Heart left ventricle (tissue), 16 donors: Measurements from ENCODE around the gene IFT122. TPM values are rescaled to one million over a fixed set of nuclear protein-coding genes. Genes with fewer than 3 reads are reported as not detected.

Experiments
- ATAC-seq, 4 donors: fragments of 200-7000 bp; cut with Tn5 transposase; one replicate each; pipeline ENCODE4 v1.9.1; 2020 to 2022; ENCODE audit warnings: moderate library complexity in 4 of 4, mild to moderate bottlenecking in 3 of 4, moderate number of reproducible peaks in 1 of 4
- DNase-seq, 5 donors: peaks; one replicate each; pipeline ENCODE4 v3.0.0-alpha.2; 2020
- H3K27ac ChIP-seq, 12 donors: fragments of 200-600 bp; sonication (generic) in 4 of 12; one replicate each; pipeline versions ENCODE4 v1.5.0 to v1.8.0; 2016 to 2022; ENCODE audit warnings: mild to moderate bottlenecking in 2 of 12
- H3K27me3 ChIP-seq, 9 donors: fragments of 200-600 bp; sonication (generic) in 2 of 9; one replicate each; pipeline versions ENCODE4 v1.5.1 to v1.8.0; 2016 to 2022; ENCODE audit warnings: mild to moderate bottlenecking in 3 of 9
- H3K36me3 ChIP-seq, 9 donors: fragments of 200-600 bp; sonication (generic) in 2 of 9; one replicate each; pipeline versions ENCODE4 v1.5.0 to v1.8.0; 2018 to 2022; ENCODE audit warnings: mild to moderate bottlenecking in 2 of 9
- H3K4me1 ChIP-seq, 12 donors: fragments of 200-600 bp; sonication (generic) in 4 of 12; one replicate each; pipeline versions ENCODE4 v1.5.0 to v1.8.0; 2016 to 2022; ENCODE audit warnings: mild to moderate bottlenecking in 3 of 12
- H3K4me3 ChIP-seq, 12 donors: fragments of 200-600 bp; sonication (generic) in 4 of 12; one replicate each; pipeline versions ENCODE4 v1.5.0 to v1.8.0; 2017 to 2022; ENCODE audit warnings: mild to moderate bottlenecking in 9 of 12, moderate library complexity in 4 of 12
- H3K9me3 ChIP-seq, 12 donors: fragments of 200-600 bp; sonication (generic) in 4 of 12; one replicate each; pipeline versions ENCODE4 v1.5.0 to v1.8.0; 2016 to 2022; ENCODE audit warnings: mild to moderate bottlenecking in 1 of 12
- POLR2A ChIP-seq, 2 donors: fragments of 450-650 bp; IDR thresholded peaks; one replicate each; pipeline ENCODE4 v1.6.1; 2017; ENCODE audit warnings: antibody characterized with exemption in 2 of 2, mild to moderate bottlenecking in 2 of 2, moderate library complexity in 2 of 2
- WGBS, 4 donors: extraction: QIAGEN DNeasy Blood & Tissue Kit in 2 of 4; methylation state at CpG; one replicate each; pipeline versions ENCODE4 v1.1.5 to v1.1.7; 2013 to 2018; 5-methylcytosine and 5-hydroxymethylcytosine counted together
- intact Hi-C, 10 donors: fragments of 100-400 bp; cut with DNase I; formaldehyde crosslinking; loops; one replicate each; pipeline versions ENCODE4 v1.11.1 to v1.14.2; 2022
- polyA plus RNA-seq, 2 donors: library from polyadenylated mRNA; stranded (reverse); fragments of 200-250 nt; gene quantifications; one replicate each; pipeline ENCODE4 v1.2.3, GENCODE V29; 2013
- total RNA-seq, 9 donors: library from RNA; depleted of rRNA in 2 of 9; stranded (reverse); fragments of >200 nt in 2 of 9; fragmentation: NEBNext Ultra II Directional in 3 of 9; extraction: Animal tissue kit (Norgen Biotek cat#: 25700) in 3 of 9; gene quantifications; one replicate each; pipeline versions ENCODE4 v1.1.0 to v1.2.4, GENCODE V29; 2016 to 2023
- TF ChIP-seq, protein P1 (sequence below), 12 donors: fragments of 200-600 bp; sonication (generic) in 4 of 12; IDR thresholded peaks; one replicate each; pipeline versions ENCODE4 v1.5.0 to v1.8.0; 2018 to 2022; ENCODE audit warnings: antibody characterized with exemption in 12 of 12, mild to moderate bottlenecking in 5 of 12
- donor health status: ischemic (EF 13 %, LVEDD 7.1; RV severe dilation, severe dysfunction).
- donor health status: healthy with polysubstance abuse.
- donor health status: DM: no; HTN: yes; CAD: no.
- donor health status: DM: no; HTN: no; CAD: no.
- donor health status: ischemic (EF 25% LVEDD 6.9; RV normal size, moderate dysfunction).
- donor health status: ischemic (EF 25% LVEDD 5.7; RV mildly dilated, moderate dysfunction).
- donor health status: healthy.
- donor health status: DM: yes; HTN: yes; CAD: no.
- donor health status: ischemic (EF 35%, LVEDD 5.7; RV mildly dilated, moderate dysfunction).
- donor health status: nonischemic (EF 11% LVEDD 7.7; RV severe dilation, severe dysfunction).
- donor health status: DM: yes; HTN: yes; CAD: no.
- donor health status: PGD.
- donor health status: ischemic (EF 29% LVEDD 5.4; RV normal size, mild dysfunction).
- donor health status: nonischemic (EF 23%, LVEDD 6.1; RV moderate dilation, normal function).

The IFT122 gene
- total and polyA plus RNA-seq, 11 donors = 7.2 to 34.2 (median 16.6) TPM

- ATAC-seq (no peak), DNase-seq (no peak)
- TF ChIP-seq, protein P1, sequence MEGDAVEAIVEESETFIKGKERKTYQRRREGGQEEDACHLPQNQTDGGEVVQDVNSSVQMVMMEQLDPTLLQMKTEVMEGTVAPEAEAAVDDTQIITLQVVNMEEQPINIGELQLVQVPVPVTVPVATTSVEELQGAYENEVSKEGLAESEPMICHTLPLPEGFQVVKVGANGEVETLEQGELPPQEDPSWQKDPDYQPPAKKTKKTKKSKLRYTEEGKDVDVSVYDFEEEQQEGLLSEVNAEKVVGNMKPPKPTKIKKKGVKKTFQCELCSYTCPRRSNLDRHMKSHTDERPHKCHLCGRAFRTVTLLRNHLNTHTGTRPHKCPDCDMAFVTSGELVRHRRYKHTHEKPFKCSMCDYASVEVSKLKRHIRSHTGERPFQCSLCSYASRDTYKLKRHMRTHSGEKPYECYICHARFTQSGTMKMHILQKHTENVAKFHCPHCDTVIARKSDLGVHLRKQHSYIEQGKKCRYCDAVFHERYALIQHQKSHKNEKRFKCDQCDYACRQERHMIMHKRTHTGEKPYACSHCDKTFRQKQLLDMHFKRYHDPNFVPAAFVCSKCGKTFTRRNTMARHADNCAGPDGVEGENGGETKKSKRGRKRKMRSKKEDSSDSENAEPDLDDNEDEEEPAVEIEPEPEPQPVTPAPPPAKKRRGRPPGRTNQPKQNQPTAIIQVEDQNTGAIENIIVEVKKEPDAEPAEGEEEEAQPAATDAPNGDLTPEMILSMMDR (IDR thresholded peaks at IDR 0.05) = no peak
- no peak for TF ChIP-seq POLR2A (IDR thresholded peaks at IDR 0.05)
- Histone ChIP-seq H3K4me3 (no peak overlapping the region), H3K4me1 (peaks cover 11 to 68% (median 51%) of the 10 kb centered on the region in 12 donors), H3K9me3 (no peaks in the 10 kb centered on the region), H3K36me3 (peaks cover 0 to 99% (median 82%) of the 10 kb centered on the region in 9 donors), H3K27me3 (no peaks in the 10 kb centered on the region), H3K27ac (no peak overlapping the region)
- 88 to 98% (median 92%) methylated on average over 6 to 7 of the region's 7 CpGs for whole genome bisulfite sequencing, 4 donors
- intact Hi-C loops = no loop called here
These were observed 125.9 kb downstream of the IFT122 start for GRCh38 chr3:129565902-129566301.

DNA sequence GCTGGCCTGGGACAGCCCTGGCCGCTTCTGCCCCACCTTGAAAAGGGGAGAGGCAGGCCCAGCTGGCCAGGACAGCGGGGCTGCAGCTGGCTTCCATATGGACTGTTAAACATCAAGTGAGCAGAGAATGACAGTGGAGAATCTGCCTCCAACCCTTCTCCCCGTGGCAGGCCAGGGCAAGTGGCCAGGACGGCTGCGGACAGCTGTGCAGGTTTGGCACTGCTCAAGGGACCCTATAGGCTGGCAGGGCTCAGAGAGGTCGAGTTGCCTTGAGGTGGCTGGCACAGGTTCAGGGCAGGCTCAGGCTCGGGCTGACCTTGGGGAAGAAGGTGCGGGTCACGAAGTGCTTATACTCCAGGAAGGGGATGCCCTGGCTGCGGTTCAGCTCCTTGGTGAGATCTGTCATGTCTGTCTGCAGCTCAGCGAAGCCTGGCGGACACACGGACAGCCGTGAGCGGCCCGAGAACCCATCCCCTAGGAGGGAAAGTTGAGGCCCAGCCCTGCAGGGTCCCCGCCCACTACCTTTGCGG is 127.2 kb downstream of the IFT122 start:
- peak in 3 of 4 donors; percentile 14 to 25 (median 19) for ATAC-seq
- peaks cover 0 to 100% (median 90%) of the 10 kb centered on the region in 9 donors for H3K36me3 ChIP-seq
- intact Hi-C loops = no loop called here
- peaks cover 0 to 55% (median 39%) of the 10 kb centered on the region in 12 donors for H3K4me1 ChIP-seq
- DNase-seq = peak in 1 of 5 donors; percentile 63
- H3K9me3 ChIP-seq = no peaks in the 10 kb centered on the region
- no peak overlapping the region for H3K4me3 ChIP-seq
- 68 to 82% (median 78%) methylated on average over 12 to 18 of the region's 18 CpGs for WGBS, 4 donors
- H3K27me3 ChIP-seq = no peaks in the 10 kb centered on the region
- H3K27ac ChIP-seq = peak overlapping the region in 6 of 12 donors; percentile 6 to 39 (median 28)
- TF ChIP-seq, protein P1 (IDR thresholded peaks at IDR 0.05) = no peak
- no peak for TF ChIP-seq POLR2A (IDR thresholded peaks at IDR 0.05)

DNA sequence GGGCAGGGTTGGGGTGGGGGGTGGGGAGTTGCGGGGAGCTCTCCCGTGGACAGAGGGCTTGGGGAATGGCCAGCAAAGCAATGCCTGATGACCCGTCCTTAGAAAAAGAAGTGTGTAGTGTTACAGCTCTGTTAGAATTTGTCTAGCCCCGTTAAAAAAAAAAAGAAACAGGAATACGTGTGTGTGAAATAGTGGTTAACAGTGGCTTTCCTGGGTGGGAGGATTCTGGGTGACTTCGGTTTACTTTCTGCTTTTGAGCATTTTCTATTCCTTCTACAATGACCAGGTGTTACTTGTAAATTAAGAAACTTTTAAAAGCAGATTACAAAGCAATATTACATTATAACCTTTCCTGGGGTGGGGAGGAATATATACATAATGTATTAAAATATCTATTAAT is 127.9 kb downstream of the IFT122 start:
- DNase-seq (no peak), ATAC-seq (no peak)
- no peaks in the 10 kb centered on the region for H3K27me3 ChIP-seq
- intact Hi-C loops = no loop called here
- H3K4me3 ChIP-seq = no peak overlapping the region
- 51 to 70% (median 68%) methylated on average over 6 of the region's 6 CpGs for WGBS, 4 donors
- TF ChIP-seq, protein P1 (IDR thresholded peaks at IDR 0.05) = no peak
- TF ChIP-seq POLR2A (IDR thresholded peaks at IDR 0.05) = no peak
- no peaks in the 10 kb centered on the region for H3K9me3 ChIP-seq
- peaks cover 0 to 100% (median 90%) of the 10 kb centered on the region in 9 donors for H3K36me3 ChIP-seq
- peaks cover 0 to 49% (median 35%) of the 10 kb centered on the region in 12 donors for H3K4me1 ChIP-seq
- H3K27ac ChIP-seq = peak overlapping the region in 3 of 12 donors; percentile 26 to 39 (median 30)

- no peak for TF ChIP-seq POLR2A (IDR thresholded peaks at IDR 0.05)
- TF ChIP-seq, protein P1 (IDR thresholded peaks at IDR 0.05) = no peak
- H3K9me3 ChIP-seq = no peaks in the 10 kb centered on the region
- no peak overlapping the region for H3K27ac ChIP-seq
- no peak for ATAC-seq
- intact Hi-C loops = no loop called here
- 86 to 90% (median 89%) methylated on average over 7 of the region's 7 CpGs for WGBS, 4 donors
- H3K4me1 ChIP-seq = peaks cover 0 to 30% (median 20%) of the 10 kb centered on the region in 12 donors
- H3K36me3 ChIP-seq = peaks cover 0 to 100% (median 98%) of the 10 kb centered on the region in 9 donors
- H3K27me3 ChIP-seq = no peaks in the 10 kb centered on the region
- H3K4me3 ChIP-seq = no peak overlapping the region
- no peak for DNase-seq
These were observed 129.8 kb downstream of the IFT122 start for GRCh38 chr3:129569856-129570255.

Other genes starting within 250 kb of the IFT122 start
- 100 to 1,000 TPM in 4 of 9 donors, 10 to 100 TPM in 5; 78.6 to 121 (median 93.9) TPM for gene COPG1, start 190.6 kb upstream of the IFT122 start, total RNA-seq
- gene COPG1, start 190.6 kb upstream of the IFT122 start, polyA plus RNA-seq = 100 to 1,000 TPM in 1 of 2 donors, 10 to 100 TPM in 1; 82.3 to 115 TPM
- 10 to 100 TPM; 30.0 to 46.3 (median 37.7) TPM for gene HMCES, start 161.4 kb upstream of the IFT122 start, total RNA-seq
- gene HMCES, start 161.4 kb upstream of the IFT122 start, polyA plus RNA-seq = 10 to 100 TPM; 30.7 to 46.6 TPM
- under 1 TPM in 4 of 9 donors, not detected in 5; 0.09 to 0.20 (median 0.14) TPM for gene EFCAB12, start 11.6 kb upstream of the IFT122 start, total RNA-seq
- under 1 TPM; 0.07 to 0.11 TPM for gene EFCAB12, start 11.6 kb upstream of the IFT122 start, polyA plus RNA-seq
- 10 to 100 TPM; 13.0 to 26.7 (median 20.6) TPM for gene MBD4, start 276 bp upstream of the IFT122 start, total RNA-seq
- 10 to 100 TPM; 10.8 to 42.3 TPM for gene MBD4, start 276 bp upstream of the IFT122 start, polyA plus RNA-seq
- gene RHO, start 88.4 kb downstream of the IFT122 start, total RNA-seq = not detected
- gene RHO, start 88.4 kb downstream of the IFT122 start, polyA plus RNA-seq = under 1 TPM in 1 of 2 donors, not detected in 1; 0.08 TPM
- not detected for gene H1-8, start 103.0 kb downstream of the IFT122 start, total RNA-seq
- not detected for gene H1-8, start 103.0 kb downstream of the IFT122 start, polyA plus RNA-seq
- 100 to 1,000 TPM in 2 of 9 donors, 10 to 100 TPM in 7; 40.8 to 218 (median 64.9) TPM for gene PLXND1, start 166.5 kb downstream of the IFT122 start, total RNA-seq
- 10 to 100 TPM; 66.4 to 67.3 TPM for gene PLXND1, start 166.5 kb downstream of the IFT122 start, polyA plus RNA-seq